ENCODE data around the gene DNAH10.

Gene DNAH10

DNA sequence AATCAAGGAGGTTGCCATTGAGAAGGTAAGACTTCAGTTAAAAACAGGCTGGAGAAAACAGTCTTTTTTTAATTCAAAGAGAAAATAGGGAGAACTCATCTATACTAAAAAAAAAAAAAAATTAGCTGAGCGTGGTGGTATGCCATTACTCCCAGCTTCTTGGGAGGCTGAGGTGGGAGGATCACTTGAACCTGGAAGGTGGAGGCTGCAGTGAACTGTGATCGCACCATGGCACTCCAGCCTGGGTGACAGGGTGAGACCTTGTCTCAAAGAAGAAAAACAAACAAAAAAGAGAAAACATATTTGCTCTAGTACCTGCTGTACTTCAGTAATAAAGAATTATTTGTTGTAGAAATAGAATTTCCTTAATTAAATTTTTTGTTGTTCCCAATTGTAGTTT, 68.6 kb downstream of the DNAH10 start:
- no peak overlapping the region for H3K9ac ChIP-seq (ENCODE audit: low read depth, low read length)
- no peaks in the 10 kb centered on the region for H3K27me3 ChIP-seq (ENCODE audit: control insufficient read depth, insufficient read depth, low read length)
- H3K4me3 ChIP-seq (ENCODE audit: low read depth, low read length) = no peak overlapping the region
- no peaks in the 10 kb centered on the region for H3K4me1 ChIP-seq (ENCODE audit: control insufficient read depth, insufficient read depth, low read length)
- no peaks in the 10 kb centered on the region for H3K36me3 ChIP-seq (ENCODE audit: control insufficient read depth, insufficient read depth, low read length)
- H3K9me3 ChIP-seq (ENCODE audit: control insufficient read depth, insufficient read depth, low read length) = no peaks in the 10 kb centered on the region

- H3K4me3 ChIP-seq (ENCODE audit: low read depth, low read length) = no peak overlapping the region
- no peaks in the 10 kb centered on the region for H3K9me3 ChIP-seq (ENCODE audit: control insufficient read depth, insufficient read depth, low read length)
- H3K9ac ChIP-seq (ENCODE audit: low read depth, low read length) = no peak overlapping the region
- H3K4me1 ChIP-seq (ENCODE audit: control insufficient read depth, insufficient read depth, low read length) = no peaks in the 10 kb centered on the region
- no peaks in the 10 kb centered on the region for H3K27me3 ChIP-seq (ENCODE audit: control insufficient read depth, insufficient read depth, low read length)
- H3K36me3 ChIP-seq (ENCODE audit: control insufficient read depth, insufficient read depth, low read length) = no peaks in the 10 kb centered on the region
Observed at GRCh38 chr12:123832052-123832451, 70.0 kb downstream of the DNAH10 start.

DNA sequence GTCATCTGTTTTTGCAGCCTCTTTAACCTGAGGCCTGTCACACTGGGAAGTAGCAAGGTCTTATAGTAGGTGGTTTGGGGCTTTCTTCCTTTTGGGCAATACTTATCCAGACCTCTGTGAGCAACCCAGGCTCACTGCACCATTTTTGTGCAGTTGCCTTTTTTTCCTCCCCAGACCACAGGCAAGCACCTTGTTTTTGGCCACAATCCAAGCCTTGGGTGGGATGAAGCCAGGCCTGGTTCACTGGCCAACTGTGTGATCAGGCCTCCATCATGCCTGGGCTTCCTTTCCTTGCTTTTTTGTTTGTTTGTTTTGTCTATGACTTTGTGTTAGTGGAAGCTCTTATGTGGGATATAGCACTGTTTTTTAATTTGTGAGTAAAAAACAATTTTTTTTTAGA, 71.7 kb downstream of the DNAH10 start:
- no peaks in the 10 kb centered on the region for H3K9me3 ChIP-seq (ENCODE audit: control insufficient read depth, insufficient read depth, low read length)
- no peaks in the 10 kb centered on the region for H3K36me3 ChIP-seq (ENCODE audit: control insufficient read depth, insufficient read depth, low read length)
- no peaks in the 10 kb centered on the region for H3K27me3 ChIP-seq (ENCODE audit: control insufficient read depth, insufficient read depth, low read length)
- no peak overlapping the region for H3K4me3 ChIP-seq (ENCODE audit: low read depth, low read length)
- no peak overlapping the region for H3K9ac ChIP-seq (ENCODE audit: low read depth, low read length)
- H3K4me1 ChIP-seq (ENCODE audit: control insufficient read depth, insufficient read depth, low read length) = no peaks in the 10 kb centered on the region

- H3K4me1 ChIP-seq (ENCODE audit: control insufficient read depth, insufficient read depth, low read length) = no peaks in the 10 kb centered on the region
- no peaks in the 10 kb centered on the region for H3K36me3 ChIP-seq (ENCODE audit: control insufficient read depth, insufficient read depth, low read length)
- no peaks in the 10 kb centered on the region for H3K27me3 ChIP-seq (ENCODE audit: control insufficient read depth, insufficient read depth, low read length)
- no peaks in the 10 kb centered on the region for H3K9me3 ChIP-seq (ENCODE audit: control insufficient read depth, insufficient read depth, low read length)
- H3K9ac ChIP-seq (ENCODE audit: low read depth, low read length) = no peak overlapping the region
- H3K4me3 ChIP-seq (ENCODE audit: low read depth, low read length) = no peak overlapping the region
Observed at GRCh38 chr12:123834845-123835244, 72.7 kb downstream of the DNAH10 start.

GRCh38 chr12:123836292-123836691, 74.2 kb downstream of the DNAH10 start:
- H3K4me3 ChIP-seq (ENCODE audit: low read depth, low read length) = no peak overlapping the region
- no peak overlapping the region for H3K9ac ChIP-seq (ENCODE audit: low read depth, low read length)
- H3K4me1 ChIP-seq (ENCODE audit: control insufficient read depth, insufficient read depth, low read length) = no peaks in the 10 kb centered on the region
- no peaks in the 10 kb centered on the region for H3K9me3 ChIP-seq (ENCODE audit: control insufficient read depth, insufficient read depth, low read length)
- H3K36me3 ChIP-seq (ENCODE audit: control insufficient read depth, insufficient read depth, low read length) = no peaks in the 10 kb centered on the region
- H3K27me3 ChIP-seq (ENCODE audit: control insufficient read depth, insufficient read depth, low read length) = no peaks in the 10 kb centered on the region

GRCh38 chr12:123839826-123840225, 77.7 kb downstream of the DNAH10 start:
- Histone ChIP-seq H3K27me3 (ENCODE audit: control insufficient read depth, insufficient read depth, low read length) (no peaks in the 10 kb centered on the region), H3K36me3 (ENCODE audit: control insufficient read depth, insufficient read depth, low read length) (no peaks in the 10 kb centered on the region), H3K9ac (ENCODE audit: low read depth, low read length) (no peak overlapping the region), H3K9me3 (ENCODE audit: control insufficient read depth, insufficient read depth, low read length) (no peaks in the 10 kb centered on the region), H3K4me3 (ENCODE audit: low read depth, low read length) (no peak overlapping the region), H3K4me1 (ENCODE audit: control insufficient read depth, insufficient read depth, low read length) (peaks cover 2% of the 10 kb centered on the region)

GRCh38 chr12:123840765-123841425, 78.8 kb downstream of the DNAH10 start:
- H3K9ac ChIP-seq (ENCODE audit: low read depth, low read length) = no peak overlapping the region
- peaks cover 2% of the 10 kb centered on the region for H3K4me1 ChIP-seq (ENCODE audit: control insufficient read depth, insufficient read depth, low read length)
- no peaks in the 10 kb centered on the region for H3K36me3 ChIP-seq (ENCODE audit: control insufficient read depth, insufficient read depth, low read length)
- no peaks in the 10 kb centered on the region for H3K9me3 ChIP-seq (ENCODE audit: control insufficient read depth, insufficient read depth, low read length)
- H3K4me3 ChIP-seq (ENCODE audit: low read depth, low read length) = no peak overlapping the region
- no peaks in the 10 kb centered on the region for H3K27me3 ChIP-seq (ENCODE audit: control insufficient read depth, insufficient read depth, low read length)

DNA sequence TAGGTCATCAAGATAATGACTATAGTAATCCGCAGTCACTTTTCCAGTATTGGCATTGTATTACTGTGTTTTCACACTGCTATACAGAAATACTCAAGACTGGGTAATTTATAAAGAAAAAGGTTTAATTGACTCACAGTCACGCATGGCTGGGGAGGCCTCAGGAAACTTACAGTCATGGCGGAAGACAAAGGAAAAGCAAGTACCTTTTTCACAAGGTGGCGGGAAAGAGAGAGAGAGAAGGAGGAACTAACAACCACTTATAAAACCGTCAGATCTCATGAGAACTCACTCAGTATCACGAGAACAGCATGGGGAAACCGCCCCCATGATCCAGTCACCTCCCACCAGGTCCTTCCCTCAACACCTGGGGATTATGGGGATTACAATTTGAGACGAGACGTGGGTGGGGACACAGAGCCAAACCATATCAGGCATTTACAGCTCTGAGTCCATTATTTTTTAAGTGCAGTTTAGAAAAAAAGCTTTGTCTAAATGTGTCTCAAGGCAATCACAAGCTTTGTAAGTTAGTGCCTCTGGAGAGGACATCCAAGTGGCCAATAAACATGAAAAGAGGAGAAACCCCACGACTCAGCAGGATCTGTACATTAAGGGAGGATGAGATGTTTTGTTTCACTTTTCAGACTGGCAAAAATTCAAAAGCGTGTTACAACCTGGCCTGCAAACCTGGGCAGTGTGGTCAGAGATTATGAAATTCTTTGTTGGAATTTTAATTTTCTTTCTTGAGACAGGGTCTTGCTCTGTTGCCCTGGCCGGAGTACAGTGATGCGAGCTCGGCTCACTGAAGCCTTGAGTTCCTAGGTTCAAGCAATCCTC, 82.0 kb downstream of the DNAH10 start:
- no peaks in the 10 kb centered on the region for H3K9me3 ChIP-seq (ENCODE audit: control insufficient read depth, insufficient read depth, low read length)
- no peak overlapping the region for H3K9ac ChIP-seq (ENCODE audit: low read depth, low read length)
- H3K4me1 ChIP-seq (ENCODE audit: control insufficient read depth, insufficient read depth, low read length) = peaks cover 2% of the 10 kb centered on the region
- H3K27me3 ChIP-seq (ENCODE audit: control insufficient read depth, insufficient read depth, low read length) = no peaks in the 10 kb centered on the region
- no peaks in the 10 kb centered on the region for H3K36me3 ChIP-seq (ENCODE audit: control insufficient read depth, insufficient read depth, low read length)
- no peak overlapping the region for H3K4me3 ChIP-seq (ENCODE audit: low read depth, low read length)

DNA sequence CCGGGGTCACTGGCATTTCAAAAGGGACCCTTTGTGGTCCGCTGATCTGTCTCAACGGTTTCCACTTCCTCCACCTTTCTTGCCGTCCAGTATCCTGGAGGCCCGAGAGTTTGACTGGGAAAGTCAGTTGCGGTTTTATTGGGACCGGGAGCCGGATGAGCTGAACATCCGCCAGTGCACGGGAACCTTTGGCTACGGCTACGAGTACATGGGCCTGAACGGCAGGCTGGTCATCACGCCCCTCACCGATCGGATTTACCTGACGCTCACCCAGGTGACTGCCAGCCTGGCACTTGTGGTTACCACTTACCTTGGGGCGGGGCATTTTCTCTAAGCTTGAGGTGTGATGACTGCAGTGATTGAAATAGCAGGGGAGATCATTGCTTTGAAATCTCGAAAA, 83.8 kb downstream of the DNAH10 start:
- peaks cover 2% of the 10 kb centered on the region for H3K4me1 ChIP-seq (ENCODE audit: control insufficient read depth, insufficient read depth, low read length)
- no peaks in the 10 kb centered on the region for H3K36me3 ChIP-seq (ENCODE audit: control insufficient read depth, insufficient read depth, low read length)
- H3K4me3 ChIP-seq (ENCODE audit: low read depth, low read length) = no peak overlapping the region
- H3K27me3 ChIP-seq (ENCODE audit: control insufficient read depth, insufficient read depth, low read length) = no peaks in the 10 kb centered on the region
- no peak overlapping the region for H3K9ac ChIP-seq (ENCODE audit: low read depth, low read length)
- no peaks in the 10 kb centered on the region for H3K9me3 ChIP-seq (ENCODE audit: control insufficient read depth, insufficient read depth, low read length)

DNA sequence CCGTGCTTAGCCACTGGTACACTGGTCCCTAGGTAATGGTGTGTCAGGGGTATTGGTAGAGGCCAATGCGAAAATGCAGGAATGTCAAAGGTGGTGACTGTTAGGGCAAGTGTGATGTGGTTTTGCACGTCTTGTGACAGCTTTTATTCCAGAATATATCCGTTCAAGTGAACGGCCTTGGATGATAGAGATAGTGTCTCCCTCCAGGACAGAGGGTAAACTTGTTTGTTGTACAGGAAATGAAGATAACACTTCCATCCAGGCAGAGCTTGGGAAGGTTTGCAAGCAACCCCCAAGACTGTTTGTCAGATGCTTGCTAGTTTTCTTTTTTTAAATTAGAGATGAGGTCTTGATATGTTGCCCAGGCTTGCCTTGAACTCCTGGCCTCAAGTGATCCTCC, 84.2 kb downstream of the DNAH10 start:
- Histone ChIP-seq H3K9ac (ENCODE audit: low read depth, low read length) (no peak overlapping the region), H3K27me3 (ENCODE audit: control insufficient read depth, insufficient read depth, low read length) (no peaks in the 10 kb centered on the region), H3K4me3 (ENCODE audit: low read depth, low read length) (no peak overlapping the region), H3K4me1 (ENCODE audit: control insufficient read depth, insufficient read depth, low read length) (peaks cover 2% of the 10 kb centered on the region), H3K36me3 (ENCODE audit: control insufficient read depth, insufficient read depth, low read length) (no peaks in the 10 kb centered on the region), H3K9me3 (ENCODE audit: control insufficient read depth, insufficient read depth, low read length) (no peaks in the 10 kb centered on the region)

- Histone ChIP-seq H3K4me1 (ENCODE audit: control insufficient read depth, insufficient read depth, low read length) (peaks cover 2% of the 10 kb centered on the region), H3K36me3 (ENCODE audit: control insufficient read depth, insufficient read depth, low read length) (no peaks in the 10 kb centered on the region), H3K9me3 (ENCODE audit: control insufficient read depth, insufficient read depth, low read length) (no peaks in the 10 kb centered on the region), H3K27me3 (ENCODE audit: control insufficient read depth, insufficient read depth, low read length) (no peaks in the 10 kb centered on the region), H3K4me3 (ENCODE audit: low read depth, low read length) (no peak overlapping the region), H3K9ac (ENCODE audit: low read depth, low read length) (no peak overlapping the region)
Observed at GRCh38 chr12:123847019-123847418, 84.9 kb downstream of the DNAH10 start.

GRCh38 chr12:123847876-123848275, 85.8 kb downstream of the DNAH10 start:
- no peaks in the 10 kb centered on the region for H3K36me3 ChIP-seq (ENCODE audit: control insufficient read depth, insufficient read depth, low read length)
- H3K4me1 ChIP-seq (ENCODE audit: control insufficient read depth, insufficient read depth, low read length) = no peaks in the 10 kb centered on the region
- no peaks in the 10 kb centered on the region for H3K9me3 ChIP-seq (ENCODE audit: control insufficient read depth, insufficient read depth, low read length)
- no peaks in the 10 kb centered on the region for H3K27me3 ChIP-seq (ENCODE audit: control insufficient read depth, insufficient read depth, low read length)
- no peak overlapping the region for H3K9ac ChIP-seq (ENCODE audit: low read depth, low read length)
- H3K4me3 ChIP-seq (ENCODE audit: low read depth, low read length) = no peak overlapping the region

Measured in iPS-15b (cell line).